GM13976 (cell line): Measurements from ENCODE around the gene VARS2.
A peak's percentile ranks its signal among the peaks of the same experiment; 100 is the strongest.

Experiments used
- DNase-seq: peaks from one replicate; pipeline ENCODE4 v3.0.0; 2012; ENCODE audit warnings: low spot score
- CTCF ChIP-seq: IDR thresholded peaks from 2 replicates; pipeline ENCODE4 v1.5.1; 2012; ENCODE audit warnings: borderline replicate concordance, mild to moderate bottlenecking; ENCODE audit not compliant: insufficient read depth; ENCODE audit errors: extremely low read depth, missing control alignments, control extremely low read depth
- in situ Hi-C: fragments of 300-500 bp; cut with MboI; formaldehyde crosslinking; loops from one replicate; pipeline ENCODE4 v1.12.0; 2022; ENCODE audit warnings: low sequenced_read_pairs, mixed read lengths, inconsistent platforms; ENCODE audit not compliant: unreplicated experiment

The VARS2 gene

GRCh38 chr6:30875244-30876038 is 38.6 kb upstream of the VARS2 start:
- DNase-seq: no peak
- TF ChIP-seq CTCF: no peak
- in situ Hi-C loops: no loop called here

- TF ChIP-seq CTCF: no peak
- in situ Hi-C loops: no loop called here
- peak; percentile 6 for DNase-seq
These were observed 37.9 kb upstream of the VARS2 start for GRCh38 chr6:30876039-30876730.

- peak; percentile 77 for DNase-seq
- in situ Hi-C loops: no loop called here
- peak; percentile 72 for TF ChIP-seq CTCF
These were observed 36.4 kb upstream of the VARS2 start for GRCh38 chr6:30877419-30878262.

- in situ Hi-C loops: no loop called here
- peak; percentile 13 for DNase-seq
- TF ChIP-seq CTCF: no peak
These were observed 34.2 kb upstream of the VARS2 start for GRCh38 chr6:30879684-30880427.

- in situ Hi-C loops: no loop called here
- peak; percentile 14 for DNase-seq
- TF ChIP-seq CTCF: no peak
These were observed 33.3 kb upstream of the VARS2 start for GRCh38 chr6:30880698-30881252.
